OCI-LY1 (cell line): Measurements from ENCODE around the gene ZIC1.

Source experiments
- CTCF ChIP-seq: fragments of 200-600 bp; sonication (generic), shearing (Covaris generic); IDR thresholded peaks from 2 replicates; pipeline ENCODE4 v1.5.1; 2017; ENCODE audit warnings: mild to moderate bottlenecking, antibody characterized with exemption, low read length, moderate library complexity, mixed read lengths
- EZH2 ChIP-seq: fragments of 200-600 bp; sonication (generic), shearing (Covaris generic); IDR thresholded peaks from 2 replicates; pipeline ENCODE4 v1.8.0; 2017; ENCODE audit warnings: borderline replicate concordance, mixed run types, mild to moderate bottlenecking, antibody characterized with exemption, low read length, moderate library complexity, mixed read lengths

DNA sequence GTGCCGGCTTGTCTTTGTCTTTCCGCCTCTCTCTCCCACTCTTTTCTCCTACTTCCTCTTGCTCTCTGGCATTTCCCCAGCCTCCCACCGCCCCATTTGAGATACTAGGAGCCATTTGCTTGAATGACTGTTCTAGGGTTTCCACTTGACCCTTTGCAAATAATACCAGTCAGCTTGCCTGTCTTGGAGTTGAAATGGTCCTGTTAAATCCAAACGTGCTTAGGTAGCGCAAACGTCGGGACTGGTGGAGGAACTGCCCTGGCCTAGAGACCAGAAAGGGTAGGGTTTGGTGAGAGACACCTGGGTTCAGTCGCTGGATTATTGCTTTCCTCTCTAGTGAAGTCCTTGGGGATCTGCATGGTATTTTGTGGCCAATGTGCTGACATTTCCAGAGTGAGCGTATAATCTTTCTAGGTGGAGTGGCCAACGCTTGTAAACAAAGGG is 10.6 kb downstream of the ZIC1 start:
- TF ChIP-seq CTCF (no peak), EZH2 (no peak)
